Naive thymus-derived CD4-positive, alpha-beta T cell (primary cell): ENCODE data around the gene FAM89B. TPM values are rescaled to one million over a fixed set of nuclear protein-coding genes. Genes with fewer than 3 reads are reported as not detected.
A peak's percentile ranks its signal among the peaks of the same experiment; 100 is the strongest.

Experiments
- ATAC-seq: fragments of 150-1000 bp; cut with Tn5 transposase; 2 replicates; pipeline ENCODE4 v1.10.0; 2021; ENCODE audit warnings: mild to moderate bottlenecking, moderate library complexity
- CTCF ChIA-PET: fragments of 350-600 bp; sonication (Branson Sonifier 250); formaldehyde crosslinking; loops from one replicate; lab custom pipeline; 2021; ENCODE audit warnings: antibody characterized with exemption; lab: Charles Lee
- POLR2A ChIA-PET: fragments of 350-600 bp; sonication (Branson Sonifier 250); formaldehyde crosslinking; loops from one replicate; lab custom pipeline; 2021; ENCODE audit warnings: antibody characterized with exemption, inconsistent platforms; lab: Charles Lee
- DNase-seq, 9 donors: peaks; one replicate each; pipeline versions ENCODE4 v3.0.0 to v3.0.0-alpha.2; 2020 to 2022; ENCODE audit warnings: mixed read lengths in 1 of 9
- H3K27ac ChIP-seq: one replicate; pipeline ENCODE4 v1.7.0; 2013; ENCODE audit warnings: mild to moderate bottlenecking, low read depth, low read length, moderate library complexity
- H3K27me3 ChIP-seq, 2 donors: one replicate each; pipeline ENCODE4 v1.7.0; 2013; ENCODE audit warnings: low read length in 2 of 2, mild to moderate bottlenecking in 2 of 2, moderate library complexity in 2 of 2; ENCODE audit not compliant: control insufficient read depth in 2 of 2, insufficient read depth in 2 of 2
- H3K36me3 ChIP-seq, 3 experiments: 1 replicate in 2 of 3; 2 replicates in 1 of 3; pipeline ENCODE4 v1.7.0; 2013; ENCODE audit warnings: low read length in 3 of 3, mild to moderate bottlenecking in 3 of 3, moderate library complexity in 1 of 3; ENCODE audit not compliant: insufficient read depth in 3 of 3, control insufficient read depth in 2 of 3
- H3K4me1 ChIP-seq, 2 donors: one replicate each; pipeline ENCODE4 v1.7.0; 2013; ENCODE audit warnings: low read length in 2 of 2, mild to moderate bottlenecking in 2 of 2, moderate library complexity in 1 of 2; ENCODE audit not compliant: control insufficient read depth in 2 of 2, insufficient read depth in 2 of 2
- H3K4me3 ChIP-seq: 2 replicates; pipeline ENCODE4 v1.7.0; 2013; ENCODE audit warnings: mild to moderate bottlenecking, low read length
- H3K9me3 ChIP-seq, 3 experiments: 1 replicate in 2 of 3; 2 replicates in 1 of 3; pipeline ENCODE4 v1.7.0; 2013; ENCODE audit warnings: low read length in 3 of 3; ENCODE audit not compliant: control insufficient read depth in 2 of 3
- H3K27ac Mint-ChIP-seq, 9 donors: one replicate each; pipeline ENCODE4 v1.8.0; 2020 to 2022; ENCODE audit warnings: mixed read lengths in 9 of 9, mild to moderate bottlenecking in 8 of 9, moderate library complexity in 5 of 9, inconsistent platforms in 2 of 9
- H3K27me3 Mint-ChIP-seq, 5 donors: one replicate each; pipeline ENCODE4 v1.8.0; 2021 to 2022; ENCODE audit warnings: mixed read lengths in 5 of 5, mild to moderate bottlenecking in 1 of 5
- H3K36me3 Mint-ChIP-seq, 5 donors: one replicate each; pipeline ENCODE4 v1.8.0; 2020 to 2022; ENCODE audit warnings: mixed read lengths in 5 of 5, mild to moderate bottlenecking in 3 of 5, inconsistent platforms in 1 of 5
- H3K4me1 Mint-ChIP-seq, 7 donors: one replicate each; pipeline ENCODE4 v1.8.0; 2020 to 2022; ENCODE audit warnings: mixed read lengths in 7 of 7, mild to moderate bottlenecking in 3 of 7, inconsistent platforms in 1 of 7
- H3K4me3 Mint-ChIP-seq, 10 donors: one replicate each; pipeline ENCODE4 v1.8.0; 2020 to 2022; ENCODE audit warnings: mild to moderate bottlenecking in 10 of 10, mixed read lengths in 10 of 10, moderate library complexity in 6 of 10, inconsistent platforms in 2 of 10
- H3K9me3 Mint-ChIP-seq, 11 donors: one replicate each; pipeline ENCODE4 v1.8.0; 2020 to 2022; ENCODE audit warnings: mixed read lengths in 11 of 11, mild to moderate bottlenecking in 4 of 11, inconsistent platforms in 1 of 11, moderate library complexity in 1 of 11
- intact Hi-C, 2 donors: fragments of 100-400 bp; cut with micrococcal nuclease; formaldehyde crosslinking; loops; one replicate each; pipeline ENCODE4 v1.15.1; 2023
- polyA plus RNA-seq, 2 donors: library from polyadenylated mRNA; unstranded; fragments of 300-500 nt; fragmentation: Illumina TruSeq; gene quantifications; one replicate each; pipeline ENCODE4 v1.2.3, GENCODE V29; 2021
- total RNA-seq, 6 experiments: library from RNA in 5 of 6; stranded (reverse) in 5 of 6; gene quantifications; 1 replicate in 5 of 6; 2 replicates in 1 of 6; pipeline ENCODE4 v1.2.3 and lab custom pipeline; 2021 to 2026

Gene FAM89B
- total and polyA plus RNA-seq, 7 experiments from 2014 or later, result 33.0 to 115 (median 57.9) TPM

DNA sequence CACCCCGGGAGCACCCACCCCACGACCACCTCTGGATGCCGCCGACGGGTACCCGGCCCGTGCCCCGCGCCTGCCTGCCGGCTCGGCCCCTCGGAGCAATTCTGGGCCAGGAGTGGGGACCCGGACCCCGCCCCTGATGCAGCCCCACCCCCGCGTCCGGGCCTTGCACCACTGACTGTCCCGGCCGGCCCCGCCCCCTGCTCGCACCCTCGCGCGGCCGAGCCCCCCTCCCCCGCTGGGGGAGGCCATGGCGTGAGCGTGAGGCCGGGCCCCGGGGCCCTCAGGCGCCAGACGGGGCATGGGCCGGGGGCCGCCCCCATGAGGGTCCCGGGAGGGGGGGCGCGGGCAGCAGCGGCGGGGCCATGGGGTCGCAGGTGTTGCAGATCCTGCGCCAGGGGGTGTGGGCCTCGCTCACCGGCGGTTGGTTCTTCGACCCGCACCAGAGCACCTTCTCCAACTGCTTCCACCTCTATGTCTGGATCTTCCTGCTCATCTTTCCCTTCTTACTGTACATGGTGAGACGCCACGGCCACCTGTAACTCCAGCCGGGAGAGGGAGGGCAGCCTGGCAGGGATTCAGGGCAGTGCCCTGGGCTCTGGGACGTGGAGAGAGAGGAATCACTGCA lies 43.7 kb downstream of the FAM89B start:
- Mint-ChIP-seq H3K4me1 (peaks cover 22 to 43% (median 33%) of the 10 kb centered on the region in 7 donors), H3K9me3 (peaks cover 0 to 2% (median 0%) of the 10 kb centered on the region in 11 donors), H3K27ac (peak overlapping the region; percentile 90 to 99 (median 97)), H3K4me3 (peak overlapping the region; percentile 94 to 99 (median 97)), H3K36me3 (peaks cover 0 to 24% (median 3%) of the 10 kb centered on the region in 5 donors), H3K27me3 (peaks cover 0 to 6% (median 0%) of the 10 kb centered on the region in 5 donors)
- no peaks in the 10 kb centered on the region for H3K9me3 ChIP-seq
- H3K36me3 ChIP-seq, result peaks cover 12 to 56% (median 17%) of the 10 kb centered on the region in 3 experiments
- POLR2A ChIA-PET, result interaction anchor here (0.6 to 6.7 kb wide), 24 partner anchors 11 to 651 kb away, joined by 3 to 52 read pairs (median 9); partner anchors contain the start of genes BANF1, CFL1, EHBP1L1 and EIF1AD
- intact Hi-C loops, result loop anchor here (1.0 to 5.0 kb wide), 26 partner anchors 10 to 1299 kb away; partner anchors contain the start of genes C11orf68 (in 2 of the 2), DRAP1 (in 2 of the 2), SIPA1 (in 2 of the 2) and SYVN1 (in 2 of the 2)
- ATAC-seq (no peak), DNase-seq (no peak)
- CTCF ChIA-PET, result interaction anchor here (0.6 to 2.6 kb wide), 5 partner anchors 10 to 287 kb away, joined by 3 to 12 read pairs (median 7); partner anchors contain the start of gene KAT5
- H3K4me3 ChIP-seq, result peak overlapping the region; percentile 72
- H3K27me3 ChIP-seq, result no peaks in the 10 kb centered on the region
- H3K27ac ChIP-seq, result peak overlapping the region; percentile 91
- peaks cover 35 to 39% of the 10 kb centered on the region in 2 donors for H3K4me1 ChIP-seq

- Histone ChIP-seq H3K4me1 (peaks cover 30 to 34% of the 10 kb centered on the region in 2 donors), H3K4me3 (peak overlapping the region; percentile 72), H3K9me3 (no peaks in the 10 kb centered on the region), H3K27ac (peak overlapping the region; percentile 91), H3K27me3 (no peaks in the 10 kb centered on the region), H3K36me3 (peaks cover 12 to 61% (median 20%) of the 10 kb centered on the region in 3 experiments)
- DNase-seq, result no peak
- Mint-ChIP-seq H3K36me3 (peaks cover 0 to 24% (median 3%) of the 10 kb centered on the region in 5 donors), H3K27ac (peak overlapping the region; percentile 70 to 95 (median 90)), H3K4me1 (peaks cover 22 to 39% (median 30%) of the 10 kb centered on the region in 7 donors), H3K27me3 (peaks cover 0 to 6% (median 0%) of the 10 kb centered on the region in 5 donors), H3K9me3 (peaks cover 0 to 2% (median 0%) of the 10 kb centered on the region in 11 donors), H3K4me3 (peak overlapping the region; percentile 91 to 99 (median 94))
- ATAC-seq, result no peak
- CTCF ChIA-PET, result interaction anchor here (0.5 to 0.7 kb wide), 3 partner anchors 21 to 243 kb away, joined by 3 to 4 read pairs (median 4); partner anchors contain the start of gene SIPA1
- POLR2A ChIA-PET, result interaction anchor here (1.1 to 6.7 kb wide), 8 partner anchors 10 to 243 kb away, joined by 3 to 52 read pairs (median 14); partner anchors contain the start of genes CFL1, MUS81, RELA and SIPA1
- intact Hi-C loops, result loop anchor here in 1 of 2 donors (5.0 kb wide), 1 partner anchor 1299 kb away; the partner anchor contains the start of genes PRDX5 and TRMT112
Measured at GRCh38 chr11:65616575-65617001, 44.2 kb downstream of the FAM89B start.

DNA sequence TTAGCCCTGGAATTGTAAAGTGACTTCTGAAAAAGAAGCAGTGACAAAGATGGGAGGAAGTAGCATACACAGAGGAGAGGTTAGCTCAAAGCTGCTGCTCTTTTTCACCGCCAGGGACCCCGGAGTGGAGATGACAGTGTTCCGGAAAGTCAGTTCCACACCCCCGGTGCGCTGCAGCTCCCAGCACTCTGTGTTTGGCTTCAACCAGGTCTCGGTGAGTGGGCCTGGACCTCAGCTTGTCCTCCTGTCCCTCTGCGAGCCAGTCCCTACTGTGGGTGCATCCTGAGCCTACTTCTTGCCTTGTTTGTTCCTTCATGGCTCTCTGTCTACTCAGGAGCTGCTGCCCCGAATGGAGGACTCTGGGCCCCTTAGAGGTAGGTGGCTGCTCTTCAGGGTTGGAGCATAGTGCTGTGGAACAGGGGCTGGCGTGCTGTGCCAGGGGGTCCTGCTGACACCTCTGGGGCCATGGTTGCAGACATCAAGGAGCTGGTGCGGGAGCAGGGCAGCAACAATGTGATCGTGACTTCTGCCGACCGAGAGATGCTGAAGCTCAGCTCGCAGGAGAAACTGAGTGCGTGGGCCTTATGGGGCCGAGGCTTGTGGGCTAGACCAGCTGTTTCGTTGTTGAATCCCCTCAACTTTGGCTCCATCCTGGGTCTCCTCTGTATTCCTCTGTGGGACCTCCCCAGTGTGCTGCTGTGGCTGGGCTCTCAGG lies 45.0 kb downstream of the FAM89B start:
- H3K4me1 Mint-ChIP-seq, result peaks cover 16 to 33% (median 24%) of the 10 kb centered on the region in 7 donors
- ChIA-PET POLR2A (interaction anchor here (0.5 to 6.7 kb wide), 9 partner anchors 9 to 118 kb away, joined by 3 to 52 read pairs (median 4); partner anchors contain the start of genes MALAT1, RELA and SIPA1), CTCF (interaction anchor here (0.5 to 0.7 kb wide), 2 partner anchors 21 to 46 kb away, joined by 3 to 4 read pairs; partner anchors contain the start of gene SIPA1)
- H3K27ac Mint-ChIP-seq, result peak overlapping the region; percentile 60 to 95 (median 90)
- Histone ChIP-seq H3K27me3 (no peaks in the 10 kb centered on the region), H3K9me3 (no peaks in the 10 kb centered on the region), H3K27ac (peak overlapping the region; percentile 91), H3K36me3 (peaks cover 12 to 68% (median 20%) of the 10 kb centered on the region in 3 experiments), H3K4me1 (peaks cover 23 to 27% of the 10 kb centered on the region in 2 donors), H3K4me3 (peak overlapping the region; percentile 72)
- H3K36me3 Mint-ChIP-seq, result peaks cover 0 to 22% (median 3%) of the 10 kb centered on the region in 5 donors
- DNase-seq (no peak), ATAC-seq (no peak)
- H3K4me3 Mint-ChIP-seq, result peak overlapping the region; percentile 91 to 99 (median 94)
- peaks cover 0 to 2% (median 0%) of the 10 kb centered on the region in 11 donors for H3K9me3 Mint-ChIP-seq
- peaks cover 0 to 6% (median 0%) of the 10 kb centered on the region in 5 donors for H3K27me3 Mint-ChIP-seq
- intact Hi-C loops, result loop anchor here in 1 of 2 donors (5.0 kb wide), 1 partner anchor 1300 kb away; the partner anchor contains the start of genes PRDX5 and TRMT112

GRCh38 chr11:65617990-65618751 lies 45.8 kb downstream of the FAM89B start:
- peaks cover 12 to 75% (median 24%) of the 10 kb centered on the region in 3 experiments for H3K36me3 ChIP-seq
- Mint-ChIP-seq H3K9me3 (peaks cover 0 to 2% (median 0%) of the 10 kb centered on the region in 11 donors), H3K4me3 (peak overlapping the region in 5 of 10 donors; percentile 17 to 99 (median 95)), H3K27me3 (peaks cover 0 to 6% (median 0%) of the 10 kb centered on the region in 5 donors), H3K36me3 (peaks cover 0 to 20% (median 6%) of the 10 kb centered on the region in 5 donors), H3K27ac (peak overlapping the region in 2 of 9 donors; percentile 31 to 33), H3K4me1 (peaks cover 12 to 24% (median 19%) of the 10 kb centered on the region in 7 donors)
- ChIA-PET CTCF (no interaction called here), POLR2A (interaction anchor here (0.7 to 6.7 kb wide), 4 partner anchors 10 to 44 kb away, joined by 3 to 52 read pairs (median 24); partner anchors contain the start of genes RELA and SIPA1)
- ATAC-seq, result no peak
- no peaks in the 10 kb centered on the region for H3K27me3 ChIP-seq
- no peak for DNase-seq
- intact Hi-C loops, result loop anchor here in 1 of 2 donors (5.0 kb wide), 1 partner anchor 1301 kb away; the partner anchor contains the start of genes PRDX5 and TRMT112
- H3K4me1 ChIP-seq, result peaks cover 14 to 18% of the 10 kb centered on the region in 2 donors
- H3K4me3 ChIP-seq, result no peak overlapping the region
- no peaks in the 10 kb centered on the region for H3K9me3 ChIP-seq
- H3K27ac ChIP-seq, result no peak overlapping the region

- H3K27ac Mint-ChIP-seq, result peak overlapping the region in 1 of 9 donors; percentile 62
- peaks cover 0 to 20% (median 6%) of the 10 kb centered on the region in 5 donors for H3K36me3 Mint-ChIP-seq
- no peaks in the 10 kb centered on the region for H3K9me3 ChIP-seq
- H3K27ac ChIP-seq, result no peak overlapping the region
- H3K4me3 ChIP-seq, result no peak overlapping the region
- ATAC-seq, result no peak
- no peak for DNase-seq
- ChIA-PET CTCF (no interaction called here), POLR2A (no interaction called here)
- H3K36me3 ChIP-seq, result peaks cover 12 to 79% (median 27%) of the 10 kb centered on the region in 3 experiments
- peak overlapping the region in 2 of 10 donors; percentile 36 to 71 for H3K4me3 Mint-ChIP-seq
- intact Hi-C loops, result loop anchor here in 1 of 2 donors (5.0 kb wide), 1 partner anchor 1301 kb away; the partner anchor contains the start of genes PRDX5 and TRMT112
- H3K9me3 Mint-ChIP-seq, result peaks cover 0 to 2% (median 0%) of the 10 kb centered on the region in 11 donors
- H3K4me1 ChIP-seq, result peaks cover 13 to 16% of the 10 kb centered on the region in 2 donors
- H3K4me1 Mint-ChIP-seq, result peaks cover 12 to 23% (median 17%) of the 10 kb centered on the region in 7 donors
- H3K27me3 ChIP-seq, result no peaks in the 10 kb centered on the region
- peaks cover 0 to 6% (median 0%) of the 10 kb centered on the region in 5 donors for H3K27me3 Mint-ChIP-seq
Measured at GRCh38 chr11:65618763-65619162, 46.4 kb downstream of the FAM89B start.
